Neuronal stem cell (in vitro differentiated cells): ENCODE results near the gene KLHL5.
"Not testable (repeated sequence)": the region's sequence is repeated elsewhere in the genome, so short reads cannot be mapped to it uniquely, and the experiment has no call there.

Experiments used
- DNase-seq: peaks from one replicate; pipeline ENCODE4 v3.0.0-alpha.2; 2013; ENCODE audit warnings: low spot score
- H2AFZ ChIP-seq: one replicate; pipeline ENCODE4 v1.6.1; 2013; ENCODE audit warnings: mild to moderate bottlenecking, low read length, inconsistent platforms
- H2AK5ac ChIP-seq: 2 replicates; pipeline ENCODE4 v1.6.1; 2013; ENCODE audit warnings: low read depth, mild to moderate bottlenecking, inconsistent platforms, low read length, moderate library complexity, mixed read lengths
- H2BK120ac ChIP-seq: 2 replicates; pipeline ENCODE4 v1.6.1; 2013; ENCODE audit warnings: low read depth, mild to moderate bottlenecking, inconsistent platforms, low read length, moderate library complexity, mixed read lengths
- H2BK12ac ChIP-seq: one replicate; pipeline ENCODE4 v1.6.1; 2013; ENCODE audit warnings: low read length, inconsistent platforms
- H2BK15ac ChIP-seq: 2 replicates; pipeline ENCODE4 v1.6.1; 2013; ENCODE audit warnings: mild to moderate bottlenecking, low read length, inconsistent platforms, mixed read lengths
- H2BK5ac ChIP-seq: one replicate; pipeline ENCODE4 v1.6.1; 2013; ENCODE audit warnings: inconsistent platforms, mild to moderate bottlenecking, low read length, moderate library complexity
- H3K14ac ChIP-seq: one replicate; pipeline ENCODE4 v1.6.1; 2013; ENCODE audit warnings: low read length, inconsistent platforms
- H3K18ac ChIP-seq: 2 replicates; pipeline ENCODE4 v1.6.1; 2013; ENCODE audit warnings: low read length, inconsistent platforms
- H3K23ac ChIP-seq: 2 replicates; pipeline ENCODE4 v1.6.1; 2013; ENCODE audit warnings: low read depth, mild to moderate bottlenecking, mixed read lengths, low read length, inconsistent platforms; ENCODE audit not compliant: poor library complexity
- H3K27ac ChIP-seq: replicated peaks from 3 replicates; pipeline ENCODE4 v1.5.1; 2013; ENCODE audit warnings: low read length, inconsistent platforms
- H3K27me3 ChIP-seq, 3 experiments: 2 replicates each; pipeline ENCODE4 v1.6.1; 2013; ENCODE audit warnings: low read length in 3 of 3, mild to moderate bottlenecking in 2 of 3, inconsistent platforms in 1 of 3, low read depth in 1 of 3, mixed read lengths in 1 of 3, moderate library complexity in 1 of 3; ENCODE audit not compliant: control insufficient read depth in 3 of 3, insufficient read depth in 3 of 3
- H3K36me3 ChIP-seq, 2 donors: replicated peaks in 1 of 2; 2 replicates each; pipeline ENCODE4 v1.6.1; 2013; ENCODE audit warnings: low read length in 2 of 2; ENCODE audit not compliant: control insufficient read depth in 2 of 2, insufficient read depth in 2 of 2
- H3K4ac ChIP-seq: 2 replicates; pipeline ENCODE4 v1.6.1; 2013; ENCODE audit warnings: inconsistent platforms, mild to moderate bottlenecking, low read length, moderate library complexity
- H3K4me1 ChIP-seq, 2 donors: 1 replicate in 1 of 2; 2 replicates in 1 of 2; pipeline ENCODE4 v1.6.1; 2013; ENCODE audit warnings: low read length in 2 of 2, low read depth in 1 of 2; ENCODE audit not compliant: control insufficient read depth in 2 of 2, insufficient read depth in 1 of 2
- H3K4me2 ChIP-seq: one replicate; pipeline ENCODE4 v1.6.1; 2013; ENCODE audit warnings: mild to moderate bottlenecking, low read length, inconsistent platforms; ENCODE audit not compliant: insufficient read depth, poor library complexity, severe bottlenecking
- H3K4me3 ChIP-seq, 2 donors: 2 replicates each; pipeline ENCODE4 v1.5.1; 2013; ENCODE audit warnings: low read length in 2 of 2, mild to moderate bottlenecking in 2 of 2, inconsistent platforms in 1 of 2, moderate library complexity in 1 of 2
- H3K79me1 ChIP-seq: one replicate; pipeline ENCODE4 v1.6.1; 2013; ENCODE audit warnings: low read depth, mild to moderate bottlenecking, inconsistent platforms, low read length, moderate library complexity
- H3K9ac ChIP-seq: one replicate; pipeline ENCODE4 v1.6.1; 2013; ENCODE audit warnings: mild to moderate bottlenecking, low read depth, low read length, inconsistent platforms; ENCODE audit not compliant: poor library complexity
- H3K9me3 ChIP-seq, 2 donors: replicated peaks in 1 of 2; 2 replicates each; pipeline versions ENCODE3 to v1.6.1; 2013; ENCODE audit warnings: low read length in 2 of 2, mild to moderate bottlenecking in 2 of 2, inconsistent platforms in 1 of 2, low read depth in 1 of 2, mixed read lengths in 1 of 2, moderate library complexity in 1 of 2; ENCODE audit not compliant: control insufficient read depth in 2 of 2, insufficient read depth in 1 of 2
- H4K8ac ChIP-seq: one replicate; pipeline ENCODE4 v1.6.1; 2013; ENCODE audit warnings: low read depth, mild to moderate bottlenecking, inconsistent platforms, low read length, moderate library complexity
- H4K91ac ChIP-seq: one replicate; pipeline ENCODE4 v1.6.1; 2013; ENCODE audit warnings: low read length, low read depth, mild to moderate bottlenecking, inconsistent platforms; ENCODE audit not compliant: poor library complexity
- WGBS, 2 donors: extraction: QIAGEN DNeasy Blood & Tissue Kit; methylation state at CpG; one replicate each; pipeline ENCODE4 v1.1.7; 2013; ENCODE audit warnings: missing lambda C conversion rate in 2 of 2, mixed read lengths in 1 of 2; ENCODE audit not compliant: insufficient read length in 2 of 2, insufficient replicate concordance in 1 of 2; ENCODE audit errors: extremely low coverage in 2 of 2; 5-methylcytosine and 5-hydroxymethylcytosine counted together

KLHL5 gene

GRCh38 chr4:39126256-39127095, 64.4 kb downstream of the KLHL5 start:
- H4K91ac ChIP-seq, result no peak overlapping the region
- H2BK120ac ChIP-seq, result no peak overlapping the region
- no peak overlapping the region for H2BK15ac ChIP-seq
- H3K23ac ChIP-seq, result no peak overlapping the region
- H3K36me3 ChIP-seq, result peaks cover 2 to 5% of the 10 kb centered on the region in 2 donors
- H3K14ac ChIP-seq, result no peak overlapping the region
- H2BK5ac ChIP-seq, result no peak overlapping the region
- H3K9me3 ChIP-seq, result peaks cover 2 to 8% of the 10 kb centered on the region in 2 donors
- WGBS, 2 donors, result no CpG with 5 or more reads among the region's 11 CpGs
- H3K4me1 ChIP-seq, result no peaks in the 10 kb centered on the region
- H3K4me2 ChIP-seq, result no peak overlapping the region
- no peak overlapping the region for H3K4ac ChIP-seq
- H3K18ac ChIP-seq, result no peak overlapping the region
- H3K27me3 ChIP-seq, result no peaks in the 10 kb centered on the region
- no peak overlapping the region for H3K27ac ChIP-seq
- H2AFZ ChIP-seq, result no peak overlapping the region
- no peak overlapping the region for H3K9ac ChIP-seq
- no peak overlapping the region for H4K8ac ChIP-seq
- no peaks in the 10 kb centered on the region for H3K79me1 ChIP-seq
- no peak overlapping the region for H3K4me3 ChIP-seq
- no peak for DNase-seq
- H2BK12ac ChIP-seq, result no peak overlapping the region
- H2AK5ac ChIP-seq, result no peak overlapping the region

GRCh38 chr4:39133623-39134022, 71.6 kb downstream of the KLHL5 start:
- Histone ChIP-seq H3K4ac (no peak overlapping the region), H3K4me3 (no peak overlapping the region), H3K14ac (no peak overlapping the region), H3K9me3 (peaks cover 0 to 2% of the 10 kb centered on the region in 2 donors), H3K79me1 (no peaks in the 10 kb centered on the region), H3K4me1 (peaks cover 5 to 7% of the 10 kb centered on the region in 2 donors), H2BK15ac (no peak overlapping the region), H3K27me3 (no peaks in the 10 kb centered on the region), H3K23ac (no peak overlapping the region), H3K36me3 (no peaks in the 10 kb centered on the region), H2AFZ (no peak overlapping the region), H3K18ac (no peak overlapping the region), H2BK12ac (no peak overlapping the region), H3K9ac (no peak overlapping the region), H2BK5ac (no peak overlapping the region), H2BK120ac (no peak overlapping the region), H2AK5ac (no peak overlapping the region), H4K8ac (no peak overlapping the region), H4K91ac (no peak overlapping the region), H3K27ac (no peak overlapping the region), H3K4me2 (no peak overlapping the region)
- DNase-seq, result no peak
- WGBS, 2 donors, result no CpG with 5 or more reads among the region's 3 CpGs

GRCh38 chr4:39134683-39135306, 72.8 kb downstream of the KLHL5 start:
- Histone ChIP-seq H4K91ac (no peak overlapping the region), H3K79me1 (no peaks in the 10 kb centered on the region), H3K27me3 (no peaks in the 10 kb centered on the region), H3K9me3 (peaks cover 0 to under 1% of the 10 kb centered on the region in 2 donors), H3K14ac (no peak overlapping the region), H3K4me3 (no peak overlapping the region), H2BK5ac (no peak overlapping the region), H2BK120ac (no peak overlapping the region), H3K4me2 (no peak overlapping the region), H3K9ac (no peak overlapping the region), H4K8ac (no peak overlapping the region), H3K36me3 (no peaks in the 10 kb centered on the region), H2BK12ac (no peak overlapping the region), H3K4ac (no peak overlapping the region), H3K18ac (no peak overlapping the region), H3K4me1 (peaks cover 5 to 7% of the 10 kb centered on the region in 2 donors), H2AK5ac (no peak overlapping the region), H2AFZ (peak overlapping the region; percentile 81), H2BK15ac (no peak overlapping the region), H3K27ac (no peak overlapping the region), H3K23ac (no peak overlapping the region)
- DNase-seq, result no peak
- WGBS, 2 donors, result no CpG with 5 or more reads among the region's 2 CpGs

- H3K9me3 ChIP-seq, H3K4me3 ChIP-seq, H2BK12ac ChIP-seq, H3K18ac ChIP-seq, H3K4ac ChIP-seq, H2AK5ac ChIP-seq, H2BK5ac ChIP-seq, H2BK15ac ChIP-seq, H3K23ac ChIP-seq, H3K14ac ChIP-seq, H3K9ac ChIP-seq, H2AFZ ChIP-seq, H3K36me3 ChIP-seq, H4K8ac ChIP-seq, H2BK120ac ChIP-seq, H3K4me1 ChIP-seq, DNase-seq, H3K27ac ChIP-seq, H3K27me3 ChIP-seq, H3K79me1 ChIP-seq, H3K4me2 ChIP-seq, H4K91ac ChIP-seq: not testable (repeated sequence)
- WGBS, 2 donors, result no CpG with 5 or more reads among the region's 3 CpGs
Measured at GRCh38 chr4:39138227-39138626, 76.2 kb downstream of the KLHL5 start.
